Lung (tissue), 12 donors: ENCODE results near the gene C4orf46. TPM values are rescaled to one million over a fixed set of nuclear protein-coding genes. Genes with fewer than 3 reads are reported as not detected.

Experiments used
- ATAC-seq: fragments of 200-7000 bp; cut with Tn5 transposase; one replicate; pipeline ENCODE4 v1.9.1; 2020; ENCODE audit warnings: moderate number of reproducible peaks; ENCODE audit not compliant: insufficient read depth, low FRiP score
- DNase-seq, 3 donors: peaks; one replicate each; pipeline ENCODE4 v3.0.0-alpha.2; 2013 to 2017
- H3K27ac ChIP-seq, 2 donors: one replicate each; pipeline ENCODE4 v1.5.1; 2013; ENCODE audit warnings: mild to moderate bottlenecking in 2 of 2, moderate library complexity in 2 of 2, control low read depth in 1 of 2, inconsistent platforms in 1 of 2, low read depth in 1 of 2, low read length in 1 of 2
- H3K27me3 ChIP-seq, 3 donors: one replicate each; pipeline ENCODE4 v1.5.1; 2013; ENCODE audit warnings: low read length in 2 of 3; ENCODE audit not compliant: control insufficient read depth in 3 of 3, insufficient read depth in 3 of 3
- H3K36me3 ChIP-seq, 4 donors: one replicate each; pipeline ENCODE4 v1.5.1; 2013; ENCODE audit warnings: low read length in 4 of 4, mild to moderate bottlenecking in 1 of 4, moderate library complexity in 1 of 4; ENCODE audit not compliant: control insufficient read depth in 4 of 4, insufficient read depth in 4 of 4
- H3K4me1 ChIP-seq, 5 donors: one replicate each; pipeline ENCODE4 v1.5.1; 2013; ENCODE audit warnings: low read length in 5 of 5, mild to moderate bottlenecking in 2 of 5, moderate library complexity in 1 of 5; ENCODE audit not compliant: control insufficient read depth in 5 of 5, insufficient read depth in 5 of 5
- H3K4me3 ChIP-seq: one replicate; pipeline ENCODE4 v1.5.1; 2013; ENCODE audit warnings: mild to moderate bottlenecking, control low read depth, moderate library complexity
- H3K9ac ChIP-seq, 2 donors: one replicate each; pipeline ENCODE4 v1.5.1; 2013; ENCODE audit warnings: low read length in 2 of 2, control low read depth in 1 of 2; ENCODE audit not compliant: insufficient read depth in 1 of 2
- H3K9me3 ChIP-seq, 4 donors: one replicate each; pipeline ENCODE4 v1.5.1; 2013; ENCODE audit warnings: low read length in 3 of 4, mild to moderate bottlenecking in 1 of 4, moderate library complexity in 1 of 4; ENCODE audit not compliant: control insufficient read depth in 4 of 4, insufficient read depth in 3 of 4
- WGBS, 2 donors: extraction: QIAGEN DNeasy Blood & Tissue Kit; methylation state at CpG; one replicate each; pipeline ENCODE4 v1.1.7; 2013; 5-methylcytosine and 5-hydroxymethylcytosine counted together
- polyA plus RNA-seq, 2 donors: library from polyadenylated mRNA; stranded (reverse); fragments of 200-250 nt; gene quantifications; one replicate each; pipeline ENCODE4 v1.2.1, GENCODE V29; 2013
- total RNA-seq, 2 donors: library from RNA; depleted of rRNA in 1 of 2; stranded (reverse); fragments of >200 nt in 1 of 2; gene quantifications; one replicate each; pipeline ENCODE4 v1.2.1, GENCODE V29; 2014 to 2021
- TF ChIP-seq, protein P1 (sequence below): IDR thresholded peaks from 2 replicates; pipeline ENCODE4 v1.5.1; 2012; ENCODE audit warnings: mild to moderate bottlenecking; ENCODE audit errors: control extremely low read depth, extremely low read depth
- donor health status: control.
- donor health status: control.
- donor health status: Bipolar disorder and iron deficiency.
- donor health status: healthy.
- donor health status: DM: yes; HTN: yes; CAD: no.

The C4orf46 gene
- total and polyA plus RNA-seq, 4 donors = 2.7 to 31.3 (median 3.2) TPM

DNA sequence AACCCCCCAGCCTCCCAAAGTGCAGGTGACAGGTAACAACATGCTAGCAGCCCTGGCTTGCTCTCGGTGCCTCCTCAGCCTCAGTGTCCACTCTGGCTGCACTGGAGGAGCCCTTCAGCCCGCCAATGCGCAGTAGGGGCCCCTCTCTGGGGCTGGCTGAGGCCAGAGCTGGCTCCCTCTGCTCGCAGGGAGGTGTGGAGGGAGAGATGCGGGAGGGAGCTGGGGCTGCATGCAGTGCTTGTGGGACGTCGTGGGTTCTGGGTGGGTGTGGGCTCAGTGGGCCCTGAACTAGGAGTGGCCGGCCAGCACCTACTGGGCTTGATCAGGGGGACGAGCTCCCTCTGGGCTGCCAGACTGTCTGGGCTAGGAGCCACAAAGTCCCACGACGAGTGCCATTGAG lies 14.4 kb downstream of the C4orf46 start:
- ATAC-seq = no peak
- 90 to 93% methylated on average over 11 of the region's 11 CpGs for WGBS, 2 donors
- no peak for DNase-seq

DNA sequence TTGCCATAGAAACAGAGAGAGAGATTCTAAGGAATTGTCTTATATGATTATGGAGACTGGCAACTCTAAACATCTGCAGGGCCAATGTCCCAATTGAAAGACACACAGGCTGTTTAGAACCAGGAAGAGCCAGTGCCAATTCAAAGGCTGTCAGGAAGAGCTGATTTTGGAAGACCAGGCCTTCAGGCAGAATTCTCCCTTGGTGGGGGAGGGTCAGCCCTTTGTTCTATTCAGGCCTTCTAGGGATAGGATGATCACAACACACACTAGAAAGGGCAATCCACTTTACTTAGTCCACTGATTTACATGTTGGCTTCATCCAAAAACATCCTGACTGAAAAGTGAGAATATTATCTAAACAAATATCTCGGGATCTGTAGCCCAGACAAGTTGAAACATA lies 15.2 kb downstream of the C4orf46 start:
- H3K9ac ChIP-seq = no peak overlapping the region
- no peaks in the 10 kb centered on the region for H3K9me3 ChIP-seq
- WGBS, 2 donors = 81 to 88% methylated on average over 1 of the region's 1 CpG
- DNase-seq (no peak), ATAC-seq (no peak)
- H3K4me3 ChIP-seq = no peak overlapping the region
- H3K27ac ChIP-seq = no peak overlapping the region
- TF ChIP-seq, protein P1, sequence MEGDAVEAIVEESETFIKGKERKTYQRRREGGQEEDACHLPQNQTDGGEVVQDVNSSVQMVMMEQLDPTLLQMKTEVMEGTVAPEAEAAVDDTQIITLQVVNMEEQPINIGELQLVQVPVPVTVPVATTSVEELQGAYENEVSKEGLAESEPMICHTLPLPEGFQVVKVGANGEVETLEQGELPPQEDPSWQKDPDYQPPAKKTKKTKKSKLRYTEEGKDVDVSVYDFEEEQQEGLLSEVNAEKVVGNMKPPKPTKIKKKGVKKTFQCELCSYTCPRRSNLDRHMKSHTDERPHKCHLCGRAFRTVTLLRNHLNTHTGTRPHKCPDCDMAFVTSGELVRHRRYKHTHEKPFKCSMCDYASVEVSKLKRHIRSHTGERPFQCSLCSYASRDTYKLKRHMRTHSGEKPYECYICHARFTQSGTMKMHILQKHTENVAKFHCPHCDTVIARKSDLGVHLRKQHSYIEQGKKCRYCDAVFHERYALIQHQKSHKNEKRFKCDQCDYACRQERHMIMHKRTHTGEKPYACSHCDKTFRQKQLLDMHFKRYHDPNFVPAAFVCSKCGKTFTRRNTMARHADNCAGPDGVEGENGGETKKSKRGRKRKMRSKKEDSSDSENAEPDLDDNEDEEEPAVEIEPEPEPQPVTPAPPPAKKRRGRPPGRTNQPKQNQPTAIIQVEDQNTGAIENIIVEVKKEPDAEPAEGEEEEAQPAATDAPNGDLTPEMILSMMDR = no peak
- no peaks in the 10 kb centered on the region for H3K27me3 ChIP-seq
- H3K36me3 ChIP-seq = no peaks in the 10 kb centered on the region
- no peaks in the 10 kb centered on the region for H3K4me1 ChIP-seq

More for the DNA sequence above, 14.4 kb downstream of the C4orf46 start:
- Histone ChIP-seq H3K36me3 (no peaks in the 10 kb centered on the region), H3K9ac (no peak overlapping the region), H3K4me1 (no peaks in the 10 kb centered on the region), H3K27me3 (no peaks in the 10 kb centered on the region), H3K27ac (no peak overlapping the region), H3K9me3 (no peaks in the 10 kb centered on the region), H3K4me3 (no peak overlapping the region)
- TF ChIP-seq, protein P1 = no peak

DNA sequence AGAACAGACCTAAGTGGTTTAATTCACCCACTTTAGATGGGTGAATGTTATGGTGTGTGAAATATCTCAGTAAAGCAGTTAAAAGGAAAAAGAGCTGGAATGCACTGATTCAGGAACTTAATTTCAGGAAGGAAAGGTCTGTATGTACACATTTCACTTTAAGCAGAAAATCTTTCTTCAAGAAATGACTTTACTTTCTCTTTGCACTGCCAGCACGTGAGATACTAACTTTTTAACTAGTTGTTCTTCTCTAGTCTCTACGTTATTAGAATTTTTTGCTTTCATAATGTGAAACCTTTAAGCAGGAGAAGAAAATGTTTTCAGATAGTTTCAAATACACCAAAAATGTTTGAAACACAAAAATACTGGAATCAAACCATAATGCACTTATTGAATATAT lies 18.8 kb downstream of the C4orf46 start:
- no peaks in the 10 kb centered on the region for H3K36me3 ChIP-seq
- no peaks in the 10 kb centered on the region for H3K9me3 ChIP-seq
- ATAC-seq (no peak), DNase-seq (peak in 2 of 3 donors; percentile 6 to 11)
- no peak overlapping the region for H3K27ac ChIP-seq
- no peaks in the 10 kb centered on the region for H3K27me3 ChIP-seq
- WGBS, 2 donors = 11 to 18% methylated on average over 2 of the region's 2 CpGs
- no peaks in the 10 kb centered on the region for H3K4me1 ChIP-seq
- H3K4me3 ChIP-seq = no peak overlapping the region
- H3K9ac ChIP-seq = peak overlapping the region; percentile 42 to 46
- TF ChIP-seq, protein P1 = no peak

DNA sequence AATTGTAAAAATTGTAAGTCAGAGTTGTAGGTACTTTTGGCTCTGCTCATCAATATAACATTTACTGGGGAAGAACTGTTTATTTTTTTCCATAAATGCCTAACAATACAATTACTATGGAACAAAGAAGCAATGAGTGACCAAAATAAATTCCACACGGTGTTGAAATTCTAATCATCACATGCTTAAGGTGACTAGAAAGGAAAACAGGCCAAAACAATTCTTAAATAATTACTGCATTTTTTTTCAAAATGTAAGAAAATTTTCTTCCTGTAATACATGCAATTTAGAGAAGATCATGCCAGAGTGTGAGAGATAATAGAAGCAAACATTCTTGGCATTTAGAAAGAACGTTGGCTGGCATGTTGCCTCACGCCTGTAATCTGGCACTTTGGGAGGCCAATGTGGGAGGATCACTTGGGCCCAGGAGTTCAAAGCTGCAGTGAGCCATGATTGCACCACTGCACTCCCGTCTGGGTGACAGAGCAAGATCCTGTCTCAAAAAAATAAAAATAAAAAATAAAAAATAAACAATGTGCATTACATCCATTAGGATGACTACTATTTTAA lies 22.5 kb downstream of the C4orf46 start:
- WGBS, 2 donors = 64 to 65% methylated on average over 4 of the region's 4 CpGs
- no peak for ATAC-seq

More for the DNA sequence above, 22.5 kb downstream of the C4orf46 start:
- H3K4me3 ChIP-seq = no peak overlapping the region
- no peak for DNase-seq
- H3K9me3 ChIP-seq = no peaks in the 10 kb centered on the region
- TF ChIP-seq, protein P1 = no peak
- no peaks in the 10 kb centered on the region for H3K36me3 ChIP-seq
- H3K4me1 ChIP-seq = peaks cover 0 to 4% (median 0%) of the 10 kb centered on the region in 5 donors
- no peak overlapping the region for H3K9ac ChIP-seq
- no peaks in the 10 kb centered on the region for H3K27me3 ChIP-seq
- no peak overlapping the region for H3K27ac ChIP-seq
